HEK293 (cell line): ENCODE data around the gene SCAF4.

Source experiments
- KLF7 ChIP-seq: fragments of 450-650 bp; formaldehyde crosslinking; IDR thresholded peaks from 2 replicates; pipeline ENCODE4 v1.5.1; 2016; ENCODE audit warnings: missing biosample characterization, missing genetic modification characterization, borderline replicate concordance
- ZNF223 ChIP-seq: fragments of 450-650 bp; formaldehyde crosslinking; IDR thresholded peaks from 2 replicates; pipeline ENCODE4 v1.5.1; 2016; ENCODE audit warnings: missing biosample characterization, missing genetic modification characterization
- ZNF335 ChIP-seq: fragments of 450-650 bp; formaldehyde crosslinking; conservative IDR thresholded peaks from 2 replicates; pipeline ENCODE4 v1.5.1; 2016; ENCODE audit warnings: missing biosample characterization, missing genetic modification characterization
- ZNF501 ChIP-seq: fragments of 450-650 bp; formaldehyde crosslinking; IDR thresholded peaks from 2 replicates; pipeline ENCODE4 v1.5.1; 2016; ENCODE audit warnings: missing biosample characterization, missing genetic modification characterization
- ZNF571 ChIP-seq: fragments of 450-650 bp; formaldehyde crosslinking; IDR thresholded peaks from 2 replicates; pipeline ENCODE4 v1.5.0; 2017; ENCODE audit warnings: missing biosample characterization, missing genetic modification characterization
- ZNF624 ChIP-seq: fragments of 450-650 bp; formaldehyde crosslinking; IDR thresholded peaks from 2 replicates; pipeline ENCODE4 v1.5.1; 2017; ENCODE audit warnings: missing biosample characterization, missing genetic modification characterization
- TF ChIP-seq, protein P1 (sequence below): fragments of 450-650 bp; formaldehyde crosslinking; IDR thresholded peaks from 2 replicates; pipeline ENCODE4 v1.5.1; 2016; ENCODE audit warnings: missing biosample characterization, missing genetic modification characterization
- TF ChIP-seq, protein P2 (sequence below): fragments of 450-650 bp; formaldehyde crosslinking; IDR thresholded peaks from 2 replicates; pipeline ENCODE4 v1.5.1; 2017; ENCODE audit warnings: missing biosample characterization, missing genetic modification characterization

DNA sequence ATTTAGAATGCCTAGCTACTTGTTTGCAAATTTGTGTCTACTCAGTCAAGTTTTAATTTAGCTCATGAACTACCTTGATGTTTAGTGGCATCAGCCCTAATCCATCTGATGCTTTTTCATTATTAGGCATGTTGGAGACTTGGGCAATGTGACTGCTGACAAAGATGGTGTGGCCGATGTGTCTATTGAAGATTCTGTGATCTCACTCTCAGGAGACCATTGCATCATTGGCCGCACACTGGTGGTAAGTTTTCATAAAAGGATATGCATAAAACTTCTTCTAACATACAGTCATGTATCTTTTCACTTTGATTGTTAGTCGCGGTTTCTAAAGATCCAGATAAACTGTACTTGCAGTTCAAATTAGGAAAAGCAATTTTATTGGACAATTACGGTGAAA, 64.8 kb downstream of the SCAF4 start:
- TF ChIP-seq, protein P1, sequence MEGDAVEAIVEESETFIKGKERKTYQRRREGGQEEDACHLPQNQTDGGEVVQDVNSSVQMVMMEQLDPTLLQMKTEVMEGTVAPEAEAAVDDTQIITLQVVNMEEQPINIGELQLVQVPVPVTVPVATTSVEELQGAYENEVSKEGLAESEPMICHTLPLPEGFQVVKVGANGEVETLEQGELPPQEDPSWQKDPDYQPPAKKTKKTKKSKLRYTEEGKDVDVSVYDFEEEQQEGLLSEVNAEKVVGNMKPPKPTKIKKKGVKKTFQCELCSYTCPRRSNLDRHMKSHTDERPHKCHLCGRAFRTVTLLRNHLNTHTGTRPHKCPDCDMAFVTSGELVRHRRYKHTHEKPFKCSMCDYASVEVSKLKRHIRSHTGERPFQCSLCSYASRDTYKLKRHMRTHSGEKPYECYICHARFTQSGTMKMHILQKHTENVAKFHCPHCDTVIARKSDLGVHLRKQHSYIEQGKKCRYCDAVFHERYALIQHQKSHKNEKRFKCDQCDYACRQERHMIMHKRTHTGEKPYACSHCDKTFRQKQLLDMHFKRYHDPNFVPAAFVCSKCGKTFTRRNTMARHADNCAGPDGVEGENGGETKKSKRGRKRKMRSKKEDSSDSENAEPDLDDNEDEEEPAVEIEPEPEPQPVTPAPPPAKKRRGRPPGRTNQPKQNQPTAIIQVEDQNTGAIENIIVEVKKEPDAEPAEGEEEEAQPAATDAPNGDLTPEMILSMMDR (tag by site-specific recombination) = no peak
- TF ChIP-seq, protein P2, sequence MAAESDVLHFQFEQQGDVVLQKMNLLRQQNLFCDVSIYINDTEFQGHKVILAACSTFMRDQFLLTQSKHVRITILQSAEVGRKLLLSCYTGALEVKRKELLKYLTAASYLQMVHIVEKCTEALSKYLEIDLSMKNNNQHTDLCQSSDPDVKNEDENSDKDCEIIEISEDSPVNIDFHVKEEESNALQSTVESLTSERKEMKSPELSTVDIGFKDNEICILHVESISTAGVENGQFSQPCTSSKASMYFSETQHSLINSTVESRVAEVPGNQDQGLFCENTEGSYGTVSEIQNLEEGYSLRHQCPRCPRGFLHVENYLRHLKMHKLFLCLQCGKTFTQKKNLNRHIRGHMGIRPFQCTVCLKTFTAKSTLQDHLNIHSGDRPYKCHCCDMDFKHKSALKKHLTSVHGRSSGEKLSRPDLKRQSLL (tag by site-specific recombination) = no peak
- TF ChIP-seq ZNF501 (tag by site-specific recombination) (no peak), ZNF571 (tag by site-specific recombination) (no peak), ZNF335 (no peak), ZNF223 (no peak), KLF7 (no peak), ZNF624 (tag by site-specific recombination) (no peak)
